GM21723 (cell line): ENCODE results near the gene ELMO3.
A peak's percentile ranks its signal among the peaks of the same experiment; 100 is the strongest.

ENCODE experiments used
- ATAC-seq: cut with Tn5 transposase; IDR thresholded peaks from one replicate; pipeline ENCODE4 v1.9.1; 2021; ENCODE audit warnings: mild to moderate bottlenecking, moderate library complexity; ENCODE audit not compliant: unreplicated experiment

Gene ELMO3

GRCh38 chr16:67212766-67213165, 13.8 kb downstream of the ELMO3 start:
- ATAC-seq: no peak

DNA sequence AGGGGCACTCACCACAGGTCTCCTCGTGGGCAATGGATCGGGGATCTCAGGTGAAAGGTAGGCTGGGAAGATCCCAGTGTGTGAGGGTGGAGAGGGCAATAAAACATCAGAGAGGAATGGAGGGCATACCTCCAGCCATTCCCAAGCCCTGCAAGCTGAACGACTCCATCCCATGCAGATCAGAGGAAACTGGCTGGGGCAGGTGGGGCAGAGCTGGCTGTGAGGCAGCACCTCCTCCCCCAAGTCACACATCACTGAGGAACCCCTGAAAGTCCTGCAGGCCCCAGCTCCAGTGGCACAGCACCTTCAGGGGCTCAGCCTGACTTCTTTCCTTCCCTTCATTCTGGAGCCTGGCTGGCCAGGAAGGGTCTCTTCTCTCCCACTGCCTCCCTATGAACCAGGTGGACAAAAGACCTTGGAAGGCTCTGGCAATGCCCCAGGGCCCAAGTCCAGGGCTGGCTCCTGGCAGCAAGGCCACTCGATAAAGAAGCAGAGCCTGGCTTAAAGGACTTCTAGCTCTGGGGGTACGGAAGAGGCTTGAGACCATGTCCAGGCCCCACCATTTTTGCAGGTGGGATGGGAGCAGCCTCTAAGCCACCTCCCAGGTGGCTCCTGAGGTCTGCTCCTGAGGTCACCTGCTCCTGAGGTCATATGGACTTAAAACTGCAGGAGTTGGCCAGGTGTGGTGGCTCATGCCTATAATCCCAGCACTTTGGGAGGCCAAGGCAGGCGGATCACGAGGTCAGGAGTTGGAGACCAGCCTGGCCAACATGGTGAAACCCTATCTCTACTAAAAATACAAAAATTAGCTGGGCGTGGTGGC, 14.5 kb downstream of the ELMO3 start:
- no peak for ATAC-seq

DNA sequence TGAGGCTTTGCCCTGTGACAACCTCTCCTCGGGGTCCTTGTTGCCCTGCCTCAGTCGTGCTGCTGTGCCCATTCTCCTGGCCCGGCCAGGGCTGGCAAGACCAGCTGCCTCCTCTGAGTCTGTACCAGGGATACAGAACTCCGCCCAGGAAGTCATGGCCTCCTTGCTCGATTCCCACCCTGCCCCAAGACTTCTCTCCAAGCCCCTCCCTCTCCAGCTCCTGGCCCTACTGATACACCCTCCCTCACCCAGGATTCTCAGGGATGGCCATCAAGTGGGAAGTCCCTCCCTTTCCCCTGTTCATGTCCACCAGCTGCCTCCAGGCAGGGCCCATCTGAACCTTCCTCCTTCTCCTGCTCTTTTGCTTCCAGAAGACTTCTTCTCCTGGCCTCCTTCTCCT, 16.8 kb downstream of the ELMO3 start:
- ATAC-seq: no peak

DNA sequence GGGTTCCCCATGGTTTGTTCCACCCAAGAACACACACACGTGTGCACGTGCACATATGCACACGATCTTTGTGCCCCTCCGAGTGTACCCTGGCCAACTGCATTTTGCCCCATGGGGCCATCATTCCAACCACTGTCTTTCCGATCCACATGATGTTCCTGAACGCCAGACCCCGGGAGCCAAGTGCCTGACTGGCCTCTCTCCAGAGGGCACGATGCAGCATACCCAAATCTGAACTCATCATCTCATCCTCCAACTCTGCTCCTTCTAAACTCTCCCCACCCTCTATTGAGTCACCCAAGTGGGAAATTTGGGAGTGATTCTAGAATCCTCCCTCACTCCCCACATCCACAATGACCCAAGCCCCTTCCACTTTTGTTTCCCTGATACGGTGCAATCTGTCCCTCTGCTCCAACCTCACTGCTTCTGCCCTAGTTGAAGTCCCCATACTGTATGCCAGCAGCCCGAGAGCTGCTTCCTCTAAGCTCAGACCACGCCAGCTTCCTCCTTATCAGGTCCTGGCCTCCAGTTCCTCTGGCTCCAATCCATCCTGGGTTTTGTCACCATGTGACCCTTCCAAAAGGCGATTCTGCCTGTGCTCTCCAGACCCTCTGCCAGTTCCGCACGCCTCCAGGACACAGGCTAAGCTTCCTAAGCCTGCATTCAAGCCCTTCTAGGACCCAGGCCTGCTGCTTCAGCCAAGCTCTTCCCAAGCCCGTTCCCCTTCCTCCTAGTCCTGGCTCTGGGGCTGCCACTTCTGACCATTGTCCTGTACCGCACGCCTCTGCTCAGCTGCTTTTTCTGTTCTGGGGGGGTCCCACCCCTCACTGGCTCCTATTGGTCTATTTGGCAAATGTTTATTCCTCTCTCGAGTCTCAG, 17.9 kb downstream of the ELMO3 start:
- no peak for ATAC-seq

GRCh38 chr16:67223992-67224391, 25.1 kb downstream of the ELMO3 start:
- no peak for ATAC-seq

DNA sequence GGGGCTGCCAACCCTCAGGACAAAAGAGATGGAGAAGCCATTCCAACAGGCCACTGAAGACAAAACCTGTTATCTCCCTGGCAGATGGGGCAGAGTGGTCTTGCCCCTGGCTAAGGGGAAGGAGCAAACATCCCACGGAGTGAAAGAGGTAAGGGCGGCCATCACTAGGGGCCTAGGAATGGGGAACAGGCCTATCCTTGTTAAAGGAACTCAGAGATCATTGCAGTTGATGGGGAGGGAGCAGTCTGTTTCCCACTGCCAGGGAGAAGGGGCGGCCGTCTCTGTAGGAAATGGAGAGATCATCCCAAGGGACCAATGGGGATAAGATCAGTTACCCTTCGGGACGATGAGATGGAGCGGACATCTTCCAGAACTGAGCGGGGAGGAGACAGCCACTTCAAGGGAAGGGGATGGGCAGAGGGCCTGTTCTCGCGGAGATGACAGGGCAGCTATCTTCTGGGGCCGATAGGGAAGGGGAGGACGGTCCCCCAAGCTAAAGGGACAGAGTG, 27.4 kb downstream of the ELMO3 start:
- ATAC-seq: no peak

DNA sequence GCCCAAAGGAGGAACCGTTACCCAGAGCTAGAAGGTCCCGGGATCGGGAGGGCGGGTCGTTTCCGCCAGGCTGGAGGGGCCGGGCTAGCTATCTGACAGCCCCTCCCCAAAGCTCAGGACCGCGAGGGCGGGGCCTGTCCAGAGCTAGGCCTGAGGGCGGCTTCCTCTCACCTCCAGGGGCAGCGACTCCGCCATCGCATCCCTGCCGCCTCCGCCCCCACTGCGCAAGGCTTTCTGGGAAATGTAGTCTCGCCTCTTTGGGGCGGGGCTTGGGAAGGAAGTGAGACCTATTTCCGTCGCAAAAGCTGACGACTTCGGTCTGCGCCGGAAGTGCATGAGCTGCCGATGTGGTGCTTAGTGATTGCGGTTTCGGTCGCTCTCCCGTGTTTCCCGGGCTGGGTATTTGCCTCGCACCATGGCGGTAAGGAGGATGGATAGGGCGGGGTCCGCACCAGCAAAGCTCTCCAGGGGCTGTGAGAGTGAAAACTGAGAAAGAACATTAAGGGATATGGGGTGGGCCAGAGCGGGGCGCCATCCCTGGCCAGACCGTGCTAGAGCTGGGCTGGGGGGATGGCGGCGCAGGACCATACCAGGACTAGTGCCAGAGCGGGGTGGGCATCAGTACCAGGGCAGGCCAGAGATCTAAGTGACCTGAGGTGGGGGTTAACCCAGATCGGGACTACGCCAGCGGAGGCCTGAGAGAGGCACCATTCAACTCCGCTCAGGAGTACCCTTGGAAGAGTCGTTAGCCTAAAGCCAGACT, 28.1 kb downstream of the ELMO3 start, which contains the start of gene TMEM208:
Gene TMEM208 (plus strand): TSS at position 327 of the 763 bp plus-strand sequence. CDS start 89 bp downstream, at position 416.
- ATAC-seq: peak; percentile 93

DNA sequence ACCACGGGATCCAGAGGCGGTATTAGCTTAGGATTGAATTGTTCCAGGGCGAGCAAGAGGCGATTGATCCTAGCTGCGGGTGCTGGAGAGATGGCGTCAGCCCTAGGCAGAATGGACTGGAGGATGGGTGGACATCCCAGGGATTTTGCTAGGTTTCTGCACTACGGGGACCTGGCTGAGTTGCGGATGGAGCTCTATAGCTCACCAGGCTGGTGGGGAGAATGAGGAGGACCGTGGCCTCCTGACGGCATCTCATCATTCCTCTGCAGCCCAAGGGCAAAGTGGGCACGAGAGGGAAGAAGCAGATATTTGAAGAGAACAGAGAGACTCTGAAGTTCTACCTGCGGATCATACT, 28.6 kb downstream of the ELMO3 start:
- ATAC-seq: no peak

GRCh38 chr16:67228034-67228785, 29.3 kb downstream of the ELMO3 start:
- ATAC-seq: no peak

DNA sequence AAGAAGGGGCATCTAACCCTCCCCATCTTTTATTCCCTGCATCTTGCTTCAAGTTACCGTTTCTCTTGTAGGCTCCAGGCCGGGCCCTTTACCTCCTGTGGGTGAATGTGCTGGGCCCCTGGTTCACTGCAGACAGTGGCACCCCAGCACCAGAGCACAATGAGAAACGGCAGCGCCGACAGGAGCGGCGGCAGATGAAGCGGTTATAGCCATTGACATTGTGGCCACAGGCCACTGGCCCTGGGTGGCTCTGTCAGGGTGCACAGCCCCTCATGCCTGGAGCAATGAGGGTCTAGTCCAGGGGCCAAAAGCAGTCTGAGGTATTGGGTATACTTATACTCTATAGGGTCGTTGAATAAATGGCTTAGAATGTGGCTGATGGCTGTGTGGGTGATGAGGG, 30.0 kb downstream of the ELMO3 start:
- ATAC-seq: no peak

GRCh38 chr16:67229906-67230808, 31.2 kb downstream of the ELMO3 start:
- ATAC-seq: no peak

GRCh38 chr16:67230809-67231660, 32.1 kb downstream of the ELMO3 start:
- no peak for ATAC-seq

DNA sequence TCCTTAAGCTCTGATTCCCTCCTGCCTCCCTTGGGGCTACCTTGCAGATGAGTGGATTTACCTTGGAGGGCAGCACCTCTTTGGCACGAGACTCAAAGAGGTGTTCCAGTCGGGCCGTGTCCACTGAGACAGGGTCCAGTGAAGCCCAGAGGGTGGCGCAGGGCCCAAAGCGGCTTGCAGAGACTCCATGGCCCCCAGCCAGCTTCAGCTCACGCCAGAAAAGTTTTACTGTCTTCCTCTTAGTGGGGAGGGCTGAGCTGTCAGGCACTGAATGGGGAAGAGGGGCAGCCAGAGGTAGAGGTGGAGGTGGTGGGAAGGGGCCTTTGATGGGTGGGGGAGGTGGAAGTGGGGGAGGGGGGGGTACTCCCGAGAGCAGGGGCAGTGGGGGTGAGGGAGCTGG, 34.7 kb downstream of the ELMO3 start:
- ATAC-seq: no peak

DNA sequence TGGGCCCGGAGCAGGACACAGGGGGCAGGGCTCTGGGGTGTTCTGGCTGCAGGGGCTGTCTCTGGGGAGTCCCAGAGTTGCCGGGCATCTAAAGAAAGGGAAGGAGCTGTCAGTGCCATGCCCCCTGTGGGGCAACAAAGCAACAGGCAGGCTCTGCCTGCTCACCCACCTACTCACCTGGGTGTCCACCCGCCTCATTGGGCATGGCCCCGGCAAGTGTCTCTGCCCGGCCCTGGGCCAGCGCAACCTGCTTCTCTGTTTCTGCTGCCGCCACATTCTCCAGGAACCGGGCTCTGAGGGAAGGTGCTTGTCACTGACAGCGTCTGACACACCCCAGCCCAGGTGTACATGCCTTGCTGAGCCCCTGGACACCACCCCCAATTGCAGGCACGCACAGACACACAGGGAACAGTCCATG, 35.3 kb downstream of the ELMO3 start:
- no peak for ATAC-seq

DNA sequence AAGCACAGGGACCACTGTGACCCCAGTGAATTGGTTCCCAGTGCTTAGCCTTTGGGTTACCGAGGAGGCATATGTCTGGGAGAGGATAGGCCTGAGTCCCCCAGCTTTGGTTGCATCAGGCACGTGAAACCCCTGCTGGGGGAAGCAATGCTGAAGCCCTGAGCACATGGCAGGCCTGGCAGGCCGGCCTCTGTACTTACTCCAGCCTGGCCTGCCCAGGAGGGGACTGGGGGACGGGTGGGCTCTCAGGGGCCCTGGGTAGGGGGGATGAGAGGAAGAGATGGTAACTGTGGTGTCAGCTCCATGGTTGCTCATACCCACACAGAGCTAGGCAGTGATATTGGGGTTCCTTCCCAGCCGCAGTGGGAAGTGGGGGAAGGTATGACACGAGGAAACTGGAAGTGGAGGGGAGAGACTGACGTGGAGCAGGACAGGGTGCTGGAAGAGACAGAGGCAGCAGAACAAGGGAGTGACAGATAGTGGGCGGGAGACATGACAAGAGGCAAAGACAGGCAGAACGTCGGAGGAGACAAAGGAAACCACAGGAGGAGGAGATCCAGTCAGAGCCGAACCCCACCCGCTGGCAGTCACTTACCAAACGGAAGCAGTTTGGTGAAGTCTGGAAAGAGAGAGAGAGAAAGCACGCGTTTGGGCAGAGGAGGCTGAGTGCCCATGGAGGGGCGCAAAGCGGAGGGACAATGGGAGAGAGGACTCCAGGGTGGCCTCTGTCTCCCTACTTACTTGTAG, 37.1 kb downstream of the ELMO3 start:
- ATAC-seq: peak; percentile 43

DNA sequence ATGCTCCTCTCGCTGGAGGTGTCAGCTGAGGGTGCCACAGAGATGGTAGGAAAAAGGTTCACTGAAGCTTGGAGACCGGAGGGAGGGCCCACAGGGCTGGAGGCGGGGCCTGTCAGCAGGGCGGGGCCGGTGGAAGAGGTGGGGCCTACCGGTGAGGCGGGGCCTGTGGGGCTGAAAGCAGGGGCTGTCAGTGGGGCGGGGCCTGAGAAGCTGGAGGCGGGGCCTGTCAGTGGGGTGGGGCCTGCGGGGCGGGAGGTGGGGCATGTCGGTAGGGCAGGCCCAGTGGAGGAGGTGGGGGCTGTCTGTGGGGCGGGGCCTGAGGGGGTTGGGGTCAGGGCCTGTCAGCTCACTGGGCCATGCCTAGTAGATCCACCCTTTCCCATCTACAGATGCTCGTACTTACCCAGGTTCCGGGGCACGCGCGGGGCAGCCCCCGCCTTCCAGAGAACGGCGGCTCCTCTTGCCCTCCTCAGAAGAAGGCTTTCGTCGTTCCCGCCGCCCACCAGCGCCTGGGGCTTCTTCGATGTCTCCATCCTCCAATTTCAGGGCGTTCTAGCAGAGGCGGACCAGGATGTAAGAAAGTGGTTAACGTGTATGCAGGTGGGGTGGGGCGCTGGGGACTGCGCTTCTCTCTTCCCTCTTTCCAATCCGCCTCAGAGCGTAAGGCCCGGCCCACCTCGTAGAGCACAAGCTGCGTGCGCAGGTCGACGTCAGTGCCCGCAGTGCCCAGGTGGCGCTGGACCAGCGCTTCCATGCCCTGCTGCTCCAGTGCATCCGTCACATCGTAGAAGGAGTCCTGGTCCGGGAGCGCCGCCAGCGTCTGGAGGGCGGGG, 37.8 kb downstream of the ELMO3 start:
- peak; percentile 58 for ATAC-seq
